Calu3 (cell line): ENCODE results near the gene NHSL2. TPM values are rescaled to one million over a fixed set of nuclear protein-coding genes. Genes with fewer than 3 reads are reported as not detected.

Experiments used
- BruUV-seq: library from RNA; stranded (reverse); fragments of 400-500 nt; replicated peaks from 2 replicates; lab custom pipeline; 2021; lab: Mats Ljungman, UMichigan
- CTCF ChIA-PET: fragments of 300-600 bp; sonication (Branson Sonifier 250); formaldehyde crosslinking; loops from one replicate; lab custom pipeline; 2022; ENCODE audit warnings: antibody characterized with exemption; lab: Charles Lee
- DNase-seq: peaks from one replicate; pipeline ENCODE4 v3.0.0; 2022
- H3K27ac Mint-ChIP-seq: one replicate; pipeline ENCODE4 v1.8.0; 2022; ENCODE audit warnings: mixed read lengths; ENCODE audit not compliant: unreplicated experiment
- H3K27me3 Mint-ChIP-seq: one replicate; pipeline ENCODE4 v1.8.0; 2022; ENCODE audit warnings: mixed read lengths; ENCODE audit not compliant: unreplicated experiment
- H3K36me3 Mint-ChIP-seq: one replicate; pipeline ENCODE4 v1.8.0; 2022; ENCODE audit warnings: mild to moderate bottlenecking, moderate library complexity, mixed read lengths; ENCODE audit not compliant: insufficient read depth, unreplicated experiment
- H3K4me1 Mint-ChIP-seq: one replicate; pipeline ENCODE4 v1.8.0; 2022; ENCODE audit warnings: mild to moderate bottlenecking, low read depth, mixed read lengths; ENCODE audit not compliant: unreplicated experiment
- H3K4me3 Mint-ChIP-seq: one replicate; pipeline ENCODE4 v1.8.0; 2022; ENCODE audit warnings: mild to moderate bottlenecking, low read depth, moderate library complexity, mixed read lengths; ENCODE audit not compliant: unreplicated experiment
- H3K9me3 Mint-ChIP-seq: one replicate; pipeline ENCODE4 v1.8.0; 2022; ENCODE audit warnings: low read depth, mixed read lengths; ENCODE audit not compliant: unreplicated experiment
- CTCF ChIP-seq: fragments of 200-600 bp; IDR thresholded peaks from one replicate; pipeline ENCODE4 v1.8.0; 2022; ENCODE audit warnings: antibody characterized with exemption; ENCODE audit not compliant: unreplicated experiment
- intact Hi-C: fragments of 100-400 bp; cut with micrococcal nuclease; formaldehyde crosslinking; loops from one replicate; pipeline ENCODE4 v1.10.0; 2022; ENCODE audit not compliant: unreplicated experiment
- total RNA-seq: library from RNA; stranded (reverse); gene quantifications from 2 replicates; pipeline ENCODE4 v1.2.3, GENCODE V29; 2022

Gene NHSL2
- total RNA-seq, 1 experiment from 2014 or later = 0.09 TPM

- TF ChIP-seq CTCF = no peak
- no TSS peak for BruUV-seq
- H3K4me1 Mint-ChIP-seq = no peaks in the 10 kb centered on the region
- no peak overlapping the region for H3K27ac Mint-ChIP-seq
- no peak overlapping the region for H3K4me3 Mint-ChIP-seq
- no peak for DNase-seq
- intact Hi-C loops = no loop called here
- H3K27me3 Mint-ChIP-seq = peaks cover 64% of the 10 kb centered on the region
- H3K36me3 Mint-ChIP-seq = no peaks in the 10 kb centered on the region
- no peaks in the 10 kb centered on the region for H3K9me3 Mint-ChIP-seq
- CTCF ChIA-PET = no interaction called here
Measured at GRCh38 chrX:71935476-71935875, 24.8 kb downstream of the NHSL2 start.

DNA sequence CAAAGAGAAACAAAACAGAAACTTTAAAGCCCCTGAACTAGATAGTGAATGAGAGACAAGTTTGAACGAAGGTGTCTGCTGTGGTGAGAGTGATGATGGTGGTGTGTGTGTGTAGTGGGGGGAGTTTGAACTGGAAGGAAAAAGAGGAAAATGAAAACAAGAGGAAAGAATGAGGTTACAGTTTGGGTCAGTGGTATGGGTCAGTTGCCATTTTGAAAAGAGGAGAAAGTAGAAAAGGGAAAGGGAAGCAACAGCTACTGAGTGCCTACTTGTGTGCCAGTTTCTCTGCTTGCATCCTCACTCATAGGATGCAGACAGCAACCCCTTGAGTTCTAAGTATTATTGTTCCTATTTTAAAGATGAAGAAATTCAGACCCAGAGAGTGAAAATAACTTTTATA lies 26.0 kb downstream of the NHSL2 start:
- intact Hi-C loops = no loop called here
- no peak overlapping the region for H3K27ac Mint-ChIP-seq
- H3K4me1 Mint-ChIP-seq = no peaks in the 10 kb centered on the region
- H3K36me3 Mint-ChIP-seq = no peaks in the 10 kb centered on the region
- CTCF ChIA-PET = no interaction called here
- BruUV-seq = no TSS peak
- DNase-seq = no peak
- peaks cover 56% of the 10 kb centered on the region for H3K27me3 Mint-ChIP-seq
- H3K9me3 Mint-ChIP-seq = no peaks in the 10 kb centered on the region
- no peak overlapping the region for H3K4me3 Mint-ChIP-seq
- TF ChIP-seq CTCF = no peak

GRCh38 chrX:71938371-71938770 lies 27.7 kb downstream of the NHSL2 start:
- no peak overlapping the region for H3K27ac Mint-ChIP-seq
- no peak for TF ChIP-seq CTCF
- intact Hi-C loops = no loop called here
- H3K9me3 Mint-ChIP-seq = no peaks in the 10 kb centered on the region
- H3K4me3 Mint-ChIP-seq = no peak overlapping the region
- CTCF ChIA-PET = interaction anchor here (1.1 kb wide), 1 partner anchor 15 kb away, joined by 3 read pairs; no protein-coding TSS in a partner anchor
- DNase-seq = no peak
- H3K36me3 Mint-ChIP-seq = no peaks in the 10 kb centered on the region
- H3K27me3 Mint-ChIP-seq = peaks cover 51% of the 10 kb centered on the region
- no peaks in the 10 kb centered on the region for H3K4me1 Mint-ChIP-seq
- BruUV-seq = no TSS peak

- Mint-ChIP-seq H3K4me3 (no peak overlapping the region), H3K27ac (no peak overlapping the region), H3K9me3 (no peaks in the 10 kb centered on the region), H3K4me1 (no peaks in the 10 kb centered on the region), H3K27me3 (peaks cover 51% of the 10 kb centered on the region), H3K36me3 (no peaks in the 10 kb centered on the region)
- intact Hi-C loops = no loop called here
- CTCF ChIA-PET = interaction anchor here (0.6 kb wide), 1 partner anchor 32 kb away, joined by 3 read pairs; no protein-coding TSS in a partner anchor
- TF ChIP-seq CTCF = no peak
- DNase-seq = no peak
- BruUV-seq = no TSS peak
Measured at GRCh38 chrX:71941145-71941544, 30.5 kb downstream of the NHSL2 start.
